Thoracic aorta (tissue), 2 donors: ENCODE results near the gene VRK2. TPM values are rescaled to one million over a fixed set of nuclear protein-coding genes. Genes with fewer than 3 reads are reported as not detected.

ENCODE experiments used
- ATAC-seq: fragments of 150-250 bp; one replicate; pipeline ENCODE4 v1.8.0; 2017; ENCODE audit warnings: low read depth; ENCODE audit not compliant: insufficient number of reproducible peaks, low FRiP score
- DNase-seq: peaks from one replicate; pipeline ENCODE4 v3.0.0-alpha.2; 2020; ENCODE audit warnings: low spot score
- H3K27ac ChIP-seq, 2 donors: fragments of 200-600 bp; sonication (generic); 1 replicate in 1 of 2; 2 replicates in 1 of 2; pipeline ENCODE4 v1.5.1; 2016; ENCODE audit warnings: mild to moderate bottlenecking in 2 of 2, moderate library complexity in 2 of 2
- H3K27me3 ChIP-seq: fragments of 200-600 bp; sonication (generic); replicated peaks from 2 replicates; pipeline ENCODE4 v1.6.0; 2016; ENCODE audit warnings: mild to moderate bottlenecking; ENCODE audit not compliant: insufficient read depth
- H3K36me3 ChIP-seq: fragments of 200-600 bp; sonication (generic); one replicate; pipeline ENCODE4 v1.5.1; 2016
- H3K4me1 ChIP-seq, 2 donors: fragments of 200-600 bp; sonication (generic); 1 replicate in 1 of 2; 2 replicates in 1 of 2; pipeline versions ENCODE4 v1.5.1 to v1.6.0; 2016; ENCODE audit warnings: low read depth in 2 of 2, mild to moderate bottlenecking in 1 of 2; ENCODE audit not compliant: control insufficient read depth in 1 of 2
- H3K4me3 ChIP-seq: fragments of 200-600 bp; sonication (generic); 2 replicates; pipeline ENCODE4 v1.5.1; 2016; ENCODE audit warnings: mild to moderate bottlenecking
- H3K9me3 ChIP-seq: fragments of 200-600 bp; sonication (generic); 2 replicates; pipeline ENCODE4 v1.5.1; 2016
- CTCF ChIP-seq: fragments of 200-600 bp; sonication (generic); IDR thresholded peaks from one replicate; pipeline ENCODE4 v1.5.1; 2019; ENCODE audit warnings: antibody characterized with exemption
- total RNA-seq, 2 donors: library from RNA; depleted of rRNA; stranded (reverse); fragments of >200 nt; gene quantifications; one replicate each; pipeline versions ENCODE4 v1.1.0 to v1.2.3, GENCODE V29; 2016

The VRK2 gene
- total RNA-seq, 2 donors from 2014 or later: 13.3 to 23.3 TPM

DNA sequence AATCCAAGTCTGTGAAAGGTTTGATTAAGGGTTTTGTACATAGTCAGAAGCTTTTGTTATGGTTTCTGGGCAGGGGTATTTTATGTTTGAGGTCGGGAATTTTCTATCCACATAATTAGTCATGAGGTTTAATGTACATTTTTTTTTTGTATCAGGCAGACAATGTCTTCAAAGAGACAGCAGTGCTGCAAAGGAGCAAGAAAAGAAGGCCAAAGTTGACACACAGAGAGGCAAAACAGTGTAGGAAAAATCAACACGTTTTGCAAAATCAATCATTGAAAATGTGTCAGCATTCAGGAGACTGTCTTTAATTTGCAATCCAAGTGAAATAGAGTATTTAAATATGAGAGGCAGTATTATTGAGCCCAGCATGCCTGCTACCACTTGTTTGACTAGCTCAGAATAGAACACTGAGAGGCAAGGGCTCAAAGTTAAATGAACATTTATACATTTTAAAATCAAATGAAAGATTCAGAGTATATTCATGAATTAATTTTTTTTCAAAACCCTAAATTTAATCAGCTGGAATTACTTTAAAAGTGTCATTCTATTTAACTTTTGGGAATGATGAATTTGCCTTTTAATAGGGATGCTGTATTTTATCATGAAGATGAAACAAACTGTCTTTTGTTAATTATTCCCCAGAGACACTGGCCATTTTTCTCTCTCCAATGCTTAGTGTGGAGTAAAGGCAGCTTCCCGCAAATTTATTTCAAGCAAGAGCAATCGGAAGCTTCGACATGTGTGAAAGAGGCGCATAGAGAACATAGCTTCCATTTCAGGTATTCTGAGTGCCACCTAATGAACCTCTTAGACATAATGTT, 11.3 kb downstream of the VRK2 start:
- Histone ChIP-seq H3K4me1 (peaks cover 0 to 5% of the 10 kb centered on the region in 2 donors), H3K9me3 (no peaks in the 10 kb centered on the region), H3K4me3 (no peak overlapping the region), H3K27me3 (no peaks in the 10 kb centered on the region), H3K27ac (no peak overlapping the region), H3K36me3 (peaks cover 6% of the 10 kb centered on the region)
- TF ChIP-seq CTCF: no peak
- ATAC-seq (no peak), DNase-seq (no peak)

DNA sequence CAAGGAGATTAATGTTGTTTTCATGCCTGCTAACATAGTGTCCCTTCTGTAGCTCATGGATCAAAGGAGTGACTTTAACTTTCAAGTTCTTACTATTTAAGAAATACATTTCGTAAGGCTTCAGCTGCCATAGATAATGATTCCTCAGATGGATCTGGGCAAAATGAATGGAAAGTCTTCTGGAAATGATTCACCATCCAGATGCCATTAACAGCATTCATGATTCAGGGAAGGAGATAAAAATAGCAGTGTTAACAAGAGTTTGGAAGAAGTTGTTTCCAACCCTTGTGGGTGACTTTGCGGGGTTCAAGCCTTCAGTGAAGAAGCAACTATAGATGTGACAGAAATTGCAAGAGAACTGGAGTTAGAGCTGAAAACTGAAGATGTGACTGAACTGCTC, 17.0 kb downstream of the VRK2 start:
- H3K27ac ChIP-seq: no peak overlapping the region
- H3K4me1 ChIP-seq: peaks cover 0 to 9% of the 10 kb centered on the region in 2 donors
- no peaks in the 10 kb centered on the region for H3K27me3 ChIP-seq
- no peak overlapping the region for H3K4me3 ChIP-seq
- DNase-seq (no peak), ATAC-seq (no peak)
- no peaks in the 10 kb centered on the region for H3K9me3 ChIP-seq
- TF ChIP-seq CTCF: no peak
- H3K36me3 ChIP-seq: peaks cover 6% of the 10 kb centered on the region

GRCh38 chr2:58064086-58064485, 17.5 kb downstream of the VRK2 start:
- Histone ChIP-seq H3K9me3 (no peaks in the 10 kb centered on the region), H3K4me1 (peaks cover 0 to 9% of the 10 kb centered on the region in 2 donors), H3K36me3 (peaks cover 6% of the 10 kb centered on the region), H3K27ac (no peak overlapping the region), H3K27me3 (no peaks in the 10 kb centered on the region), H3K4me3 (no peak overlapping the region)
- ATAC-seq (no peak), DNase-seq (no peak)
- TF ChIP-seq CTCF: no peak

DNA sequence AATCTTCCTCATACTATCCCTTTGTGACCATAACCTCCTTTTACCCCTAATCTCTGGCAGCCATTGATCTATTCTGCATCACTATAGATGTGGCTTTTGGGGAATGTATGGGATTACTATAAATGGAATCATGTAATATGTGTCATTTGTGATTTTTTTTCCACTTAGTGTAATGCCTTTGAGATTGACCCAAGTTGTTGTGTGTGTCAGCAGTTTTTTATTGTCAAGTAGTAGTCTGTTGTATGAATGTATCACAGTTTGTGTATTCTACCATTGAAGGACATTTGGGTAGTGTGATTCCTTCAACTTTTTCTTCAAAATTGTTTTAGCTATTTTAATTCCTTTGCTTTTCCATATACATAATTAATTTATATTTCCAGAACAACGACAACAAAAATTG, 18.6 kb downstream of the VRK2 start:
- H3K27me3 ChIP-seq: no peaks in the 10 kb centered on the region
- no peak for TF ChIP-seq CTCF
- H3K9me3 ChIP-seq: no peaks in the 10 kb centered on the region
- H3K36me3 ChIP-seq: peaks cover 6% of the 10 kb centered on the region
- DNase-seq (no peak), ATAC-seq (no peak)
- H3K4me1 ChIP-seq: peaks cover 0 to 9% of the 10 kb centered on the region in 2 donors
- no peak overlapping the region for H3K4me3 ChIP-seq
- no peak overlapping the region for H3K27ac ChIP-seq

GRCh38 chr2:58067001-58067400, 20.4 kb downstream of the VRK2 start:
- peaks cover 0 to 9% of the 10 kb centered on the region in 2 donors for H3K4me1 ChIP-seq
- peaks cover 4% of the 10 kb centered on the region for H3K36me3 ChIP-seq
- H3K9me3 ChIP-seq: no peaks in the 10 kb centered on the region
- no peak for TF ChIP-seq CTCF
- DNase-seq (no peak), ATAC-seq (no peak)
- no peak overlapping the region for H3K27ac ChIP-seq
- no peak overlapping the region for H3K4me3 ChIP-seq
- H3K27me3 ChIP-seq: no peaks in the 10 kb centered on the region
